NCI-H345 treated with DMSO at 0.1 percent for 48 hours (cell line): ENCODE results near the gene SECISBP2.

Experiments used
- DNase-seq: peaks from one replicate; lab custom pipeline; 2025; ENCODE audit not compliant: unreplicated experiment; lab: John Stamatoyannopoulos, UW

SECISBP2 gene

DNA sequence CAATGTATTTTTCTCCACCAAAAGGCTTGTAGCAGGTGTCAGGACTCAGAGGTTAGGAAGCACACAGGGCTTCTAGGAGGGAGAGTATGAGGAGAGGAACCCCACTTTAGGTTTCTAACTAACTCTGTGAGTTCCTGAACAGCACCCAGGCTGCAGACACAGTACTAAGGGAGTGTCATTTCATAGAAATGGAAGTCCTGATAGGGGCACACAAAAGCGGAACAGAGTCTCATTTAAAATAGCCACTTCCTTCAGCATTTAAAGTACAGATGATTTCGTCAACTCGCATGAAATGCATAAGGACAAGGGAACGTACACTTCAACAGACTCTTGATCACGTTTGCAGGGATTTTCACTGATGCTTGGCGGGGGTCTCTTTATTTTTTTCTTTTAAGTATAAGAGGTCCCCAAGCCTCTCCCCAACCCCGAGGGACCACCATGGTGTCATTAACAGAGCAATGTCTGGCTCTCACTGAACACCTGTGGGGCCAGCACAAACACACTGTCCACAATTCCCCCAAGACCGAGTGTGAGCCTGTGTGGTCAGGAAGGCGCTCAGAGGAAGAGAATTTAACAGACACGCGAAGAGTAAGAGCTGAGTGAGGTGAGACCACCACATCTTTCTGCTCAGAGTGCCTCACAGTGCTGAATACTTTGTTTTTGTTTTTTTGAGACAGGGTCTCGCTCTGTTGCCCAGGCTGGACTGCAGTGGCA, 82.3 kb downstream of the SECISBP2 start:
- DNase-seq = no peak

DNA sequence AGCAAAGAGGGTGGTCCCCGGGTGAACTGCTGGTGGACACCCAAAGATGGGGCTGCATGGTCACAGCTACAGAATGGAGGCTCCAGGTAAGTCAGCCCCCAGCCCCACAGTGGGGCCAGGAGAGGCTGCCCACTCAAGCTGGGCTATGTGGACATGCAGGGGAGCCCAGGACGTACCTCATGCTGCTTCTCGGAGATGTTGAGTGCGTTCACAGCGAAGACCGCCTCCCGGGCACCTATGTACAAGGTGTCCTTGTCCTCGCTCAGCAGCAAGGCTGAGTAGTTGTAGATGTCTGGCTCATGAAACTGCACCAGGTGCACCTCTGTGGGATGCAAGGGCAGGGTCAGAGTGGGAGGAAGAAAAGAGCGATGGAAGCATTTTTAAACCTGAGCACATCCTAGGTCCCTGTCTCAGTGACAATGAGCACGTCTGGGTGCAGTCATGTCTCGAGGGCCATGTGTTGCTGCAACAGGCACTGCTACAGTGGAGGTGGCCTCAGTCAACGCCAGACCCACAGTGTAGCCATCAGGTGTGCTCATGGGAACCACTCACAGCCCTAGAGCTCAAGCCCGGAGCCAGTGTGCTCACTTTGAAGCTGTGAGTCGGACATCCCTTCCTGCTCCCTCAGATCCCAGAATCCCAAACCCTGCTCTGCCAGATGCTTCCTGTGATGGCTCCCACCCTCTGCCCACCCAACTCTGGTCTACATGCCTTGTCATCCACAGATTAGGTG, 84.6 kb downstream of the SECISBP2 start:
- DNase-seq = no peak

DNA sequence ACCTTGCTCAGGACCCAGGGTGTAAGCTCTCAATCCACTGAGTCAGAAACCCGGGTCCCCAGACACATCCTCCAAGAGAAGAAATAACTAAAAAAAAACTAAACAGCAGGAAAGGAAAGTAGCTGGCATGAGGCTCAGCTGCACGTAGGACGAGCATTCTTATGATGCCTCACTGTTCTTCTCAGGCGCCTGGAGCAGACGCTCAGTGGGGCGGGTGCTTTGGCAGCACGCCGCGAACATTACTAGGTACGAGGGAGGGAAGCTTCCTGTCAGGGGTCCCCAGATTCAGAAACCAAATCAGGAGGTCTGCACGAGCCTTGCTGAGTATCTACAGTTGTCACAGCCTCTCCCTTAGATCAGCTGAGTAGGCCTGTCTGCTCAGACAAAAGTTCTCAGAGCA, 85.8 kb downstream of the SECISBP2 start:
- no peak for DNase-seq

DNA sequence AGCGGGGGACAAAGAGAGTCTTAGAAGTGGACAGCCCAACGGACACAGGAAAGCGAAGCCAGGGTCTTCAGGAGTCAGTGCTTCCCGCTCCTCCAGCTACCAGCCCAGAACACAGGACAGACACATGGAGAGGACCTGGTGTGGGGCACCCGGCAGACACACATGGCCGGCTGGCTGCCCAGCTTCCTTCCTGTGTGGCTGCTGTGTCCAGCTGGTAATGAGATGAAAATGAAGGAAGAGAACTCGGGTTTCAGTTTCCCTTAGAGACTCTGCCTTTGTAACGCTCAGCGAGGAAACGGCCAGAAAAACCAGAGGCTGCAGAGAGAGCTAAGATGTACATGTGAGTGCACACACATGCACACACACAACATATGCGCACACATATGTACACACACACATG, 87.5 kb downstream of the SECISBP2 start:
- no peak for DNase-seq

DNA sequence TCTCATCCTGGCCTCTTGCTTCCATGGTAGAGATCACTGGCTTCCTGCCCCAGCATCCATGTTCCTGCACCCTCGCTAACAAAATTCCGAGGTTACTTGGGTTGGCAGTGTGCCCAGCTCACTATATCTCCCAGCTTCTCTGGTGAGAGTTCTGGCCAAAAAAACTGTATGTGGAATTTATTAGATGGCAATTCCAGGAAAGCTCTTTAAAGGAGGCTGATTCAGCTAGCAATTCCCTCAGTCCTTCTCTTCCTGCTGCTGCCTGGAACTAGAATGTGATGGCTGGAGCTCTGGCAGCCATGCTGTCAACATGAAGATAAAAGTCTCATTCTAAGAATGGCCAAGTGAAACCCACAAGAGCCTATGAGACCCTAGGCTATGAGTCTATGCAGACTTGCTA, 88.8 kb downstream of the SECISBP2 start:
- DNase-seq = no peak

DNA sequence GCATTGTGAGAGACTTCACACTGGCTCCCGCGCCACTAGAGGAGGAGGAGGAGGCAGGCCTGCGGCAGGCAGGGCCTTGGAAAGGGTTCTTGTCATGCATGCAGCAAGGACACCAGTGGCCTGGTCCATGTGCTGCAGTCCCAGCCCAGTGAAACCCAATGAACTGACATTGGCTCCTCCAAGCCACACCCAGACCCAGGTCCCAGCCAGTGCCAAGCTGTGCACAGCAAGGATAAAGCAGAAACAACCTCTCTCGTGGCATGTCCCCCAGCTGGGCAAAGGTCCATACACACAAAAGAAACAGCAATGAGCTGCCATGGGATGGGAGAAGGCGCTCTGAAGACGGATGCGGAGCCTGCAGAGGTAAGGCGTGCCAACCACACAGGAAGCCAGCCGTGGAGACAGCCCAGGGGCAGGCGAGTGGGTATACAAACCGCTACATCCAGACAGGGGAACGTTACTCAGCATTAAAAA, 90.4 kb downstream of the SECISBP2 start:
- no peak for DNase-seq
